ENCODE measurements around the gene CMC1.

Gene CMC1

GRCh38 chr3:28300345-28300962, 59.0 kb downstream of the CMC1 start:
- no peak for TF ChIP-seq CTCF (IDR thresholded peaks at IDR 0.05; ENCODE audit: low read depth, low read length)
- no peak overlapping the region for H3K4me3 ChIP-seq (ENCODE audit: low read depth, low read length)

- no peak for TF ChIP-seq CTCF (IDR thresholded peaks at IDR 0.05; ENCODE audit: low read depth, low read length)
These were observed 60.3 kb downstream of the CMC1 start for GRCh38 chr3:28301688-28302087.

GRCh38 chr3:28308196-28308595, 66.8 kb downstream of the CMC1 start:
- H3K4me3 ChIP-seq (ENCODE audit: low read depth, low read length), result no peak overlapping the region
- no peak for TF ChIP-seq CTCF (IDR thresholded peaks at IDR 0.05; ENCODE audit: low read depth, low read length)

More at GRCh38 chr3:28301688-28302087, 60.3 kb downstream of the CMC1 start:
- H3K4me3 ChIP-seq (ENCODE audit: low read depth, low read length), result no peak overlapping the region

GRCh38 chr3:28315711-28316110, 74.3 kb downstream of the CMC1 start:
- no peak for TF ChIP-seq CTCF (IDR thresholded peaks at IDR 0.05; ENCODE audit: low read depth, low read length)
- H3K4me3 ChIP-seq (ENCODE audit: low read depth, low read length), result no peak overlapping the region

GRCh38 chr3:28316226-28316625, 74.8 kb downstream of the CMC1 start:
- TF ChIP-seq CTCF (IDR thresholded peaks at IDR 0.05; ENCODE audit: low read depth, low read length), result no peak
- H3K4me3 ChIP-seq (ENCODE audit: low read depth, low read length), result no peak overlapping the region

GRCh38 chr3:28317438-28318022, 76.1 kb downstream of the CMC1 start:
- TF ChIP-seq CTCF (IDR thresholded peaks at IDR 0.05; ENCODE audit: low read depth, low read length), result peak; percentile 48

GRCh38 chr3:28320981-28321380, 79.6 kb downstream of the CMC1 start:
- no peak for TF ChIP-seq CTCF (IDR thresholded peaks at IDR 0.05; ENCODE audit: low read depth, low read length)
- no peak overlapping the region for H3K4me3 ChIP-seq (ENCODE audit: low read depth, low read length)

More at GRCh38 chr3:28317438-28318022, 76.1 kb downstream of the CMC1 start:
- H3K4me3 ChIP-seq (ENCODE audit: low read depth, low read length), result no peak overlapping the region
